ENCODE results near the gene HTRA3.

- no peak for TF ChIP-seq CTCF (IDR thresholded peaks at IDR 0.05)
- no peak for TF ChIP-seq POLR2A (IDR thresholded peaks at IDR 0.05)
Observed at GRCh38 chr4:8320386-8320750, 50.8 kb downstream of the HTRA3 start.

Measured in lower leg skin (tissue), 3 donors.